ENCODE data around the gene CLHC1.
A peak's percentile ranks its signal among the peaks of the same experiment; 100 is the strongest.
"Not testable (repeated sequence)": the region's sequence is repeated elsewhere in the genome, so short reads cannot be mapped to it uniquely, and the experiment has no call there.

The CLHC1 gene

DNA sequence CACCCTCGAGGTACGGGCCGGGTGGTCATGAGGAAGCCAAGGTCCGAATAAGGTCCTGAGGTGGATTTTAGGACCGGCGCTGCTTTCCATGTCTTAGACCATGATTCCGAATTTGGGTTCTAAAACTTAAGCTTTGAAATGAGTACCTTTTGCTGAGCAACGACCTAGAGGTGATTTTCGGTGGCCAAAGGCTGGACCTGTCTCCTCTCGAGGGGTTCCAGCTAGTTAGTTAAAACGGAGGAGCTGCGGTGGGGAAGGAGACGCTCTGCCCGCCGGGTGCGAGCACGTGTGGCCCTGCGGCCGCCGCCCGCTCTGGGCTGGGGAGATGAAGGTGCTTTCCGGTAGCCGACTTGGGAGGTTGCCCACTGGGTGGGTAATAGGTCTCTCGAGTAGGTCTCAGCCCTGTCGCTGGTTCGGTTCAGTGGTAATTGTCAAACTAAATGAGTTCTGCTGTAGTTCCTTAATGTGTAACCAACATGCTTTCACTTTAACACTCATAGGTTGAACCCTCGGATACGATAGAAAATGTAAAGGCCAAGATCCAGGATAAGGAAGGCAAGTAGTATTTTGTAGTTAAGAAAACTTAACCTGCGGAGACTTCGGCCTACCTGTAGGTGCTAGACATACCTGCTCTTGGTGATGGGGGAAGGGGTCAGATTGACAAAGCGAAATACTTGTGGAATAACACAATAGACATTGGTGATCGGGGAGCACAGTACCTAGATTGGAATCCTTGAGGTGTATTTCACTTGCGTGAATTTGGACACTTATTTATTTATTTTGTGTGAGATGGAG lies 967 bp upstream of the CLHC1 start:
- peak; percentile 9 to 28 for DNase-seq (ENCODE audit: low read depth in 2 of 2)

DNA sequence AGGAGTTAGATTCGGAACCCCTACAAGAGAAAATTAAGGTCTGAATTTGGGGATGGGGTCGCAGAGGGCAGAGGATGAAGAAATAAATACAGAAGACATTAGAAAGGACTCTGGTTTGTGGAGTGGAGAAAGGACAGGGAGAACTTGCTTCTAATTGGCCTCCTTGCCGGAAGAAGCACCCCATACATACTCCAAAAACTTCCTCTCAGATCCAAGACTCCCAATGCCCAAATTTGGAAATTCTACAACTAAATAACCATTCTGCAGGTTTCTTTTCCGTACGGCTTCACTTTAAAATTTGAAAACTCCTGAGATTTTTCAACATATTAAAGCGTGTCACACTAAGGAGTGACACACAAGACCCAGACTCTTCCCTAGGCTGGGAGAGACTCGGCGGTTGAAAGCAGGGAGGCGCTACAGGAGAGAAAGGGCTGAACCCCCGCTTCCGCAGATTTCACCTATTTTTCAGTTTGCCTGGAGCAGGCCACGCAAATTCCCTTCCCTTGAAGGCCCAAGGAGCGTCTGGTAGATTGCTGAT lies 478 bp downstream of the CLHC1 start:
- DNase-seq (ENCODE audit: low read depth in 2 of 2): no peak

DNA sequence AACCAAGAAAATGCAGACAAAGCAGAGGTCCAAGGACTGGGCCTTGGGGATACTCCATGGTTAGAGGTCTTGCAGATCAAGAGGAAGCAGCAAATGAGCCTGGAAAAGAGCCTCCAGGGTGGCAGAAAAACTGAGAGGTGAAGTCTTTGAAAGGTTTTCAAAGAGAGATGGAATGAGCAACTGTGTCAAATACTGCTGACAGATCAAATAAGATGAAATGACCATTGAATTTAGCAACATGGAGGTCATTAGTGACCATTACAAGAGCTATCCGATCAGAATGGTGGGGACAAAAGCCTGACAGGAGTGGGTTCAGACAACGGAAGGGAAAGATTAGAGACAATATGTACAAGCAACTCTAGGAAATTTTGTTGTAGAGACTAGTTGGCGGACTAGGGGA lies 1.5 kb downstream of the CLHC1 start:
- no peak for DNase-seq (ENCODE audit: low read depth in 2 of 2)

DNA sequence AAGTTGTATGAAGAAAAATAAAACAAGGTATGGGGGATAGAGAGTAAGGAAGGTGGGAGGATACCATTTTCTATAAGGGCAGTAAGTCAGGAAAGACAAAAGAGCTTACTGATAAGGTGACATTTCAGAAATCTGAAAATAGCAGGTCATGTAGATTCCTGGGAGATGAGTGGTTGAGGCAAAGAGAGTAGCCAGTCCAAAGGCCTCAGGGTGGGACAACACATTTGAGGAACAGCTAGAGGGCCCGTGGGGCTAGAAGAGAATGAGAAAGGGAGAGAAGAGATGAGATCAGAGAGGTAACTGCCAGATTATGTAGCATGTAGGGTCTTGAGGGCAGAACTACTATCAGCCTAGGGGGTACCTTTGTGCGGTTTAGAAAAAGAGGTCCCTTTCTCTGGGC lies 2.9 kb downstream of the CLHC1 start:
- no peak for DNase-seq (ENCODE audit: low read depth in 2 of 2)

DNA sequence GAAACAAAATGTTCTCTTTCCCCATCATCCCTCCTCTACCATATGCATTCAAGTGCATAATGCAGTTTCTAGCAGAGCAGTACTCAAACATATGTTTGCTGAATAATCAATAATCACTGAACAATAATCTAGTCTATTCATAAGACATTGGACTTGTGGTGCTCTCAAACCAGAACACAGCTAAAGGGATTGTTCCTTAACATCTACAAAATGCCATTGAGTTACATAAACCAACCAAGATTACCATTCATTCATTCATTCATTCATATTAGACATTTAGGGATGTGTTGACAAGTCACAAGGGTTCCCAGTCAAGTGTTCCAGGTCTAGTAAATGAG lies 3.9 kb downstream of the CLHC1 start:
- DNase-seq (ENCODE audit: low read depth in 2 of 2): no peak

DNA sequence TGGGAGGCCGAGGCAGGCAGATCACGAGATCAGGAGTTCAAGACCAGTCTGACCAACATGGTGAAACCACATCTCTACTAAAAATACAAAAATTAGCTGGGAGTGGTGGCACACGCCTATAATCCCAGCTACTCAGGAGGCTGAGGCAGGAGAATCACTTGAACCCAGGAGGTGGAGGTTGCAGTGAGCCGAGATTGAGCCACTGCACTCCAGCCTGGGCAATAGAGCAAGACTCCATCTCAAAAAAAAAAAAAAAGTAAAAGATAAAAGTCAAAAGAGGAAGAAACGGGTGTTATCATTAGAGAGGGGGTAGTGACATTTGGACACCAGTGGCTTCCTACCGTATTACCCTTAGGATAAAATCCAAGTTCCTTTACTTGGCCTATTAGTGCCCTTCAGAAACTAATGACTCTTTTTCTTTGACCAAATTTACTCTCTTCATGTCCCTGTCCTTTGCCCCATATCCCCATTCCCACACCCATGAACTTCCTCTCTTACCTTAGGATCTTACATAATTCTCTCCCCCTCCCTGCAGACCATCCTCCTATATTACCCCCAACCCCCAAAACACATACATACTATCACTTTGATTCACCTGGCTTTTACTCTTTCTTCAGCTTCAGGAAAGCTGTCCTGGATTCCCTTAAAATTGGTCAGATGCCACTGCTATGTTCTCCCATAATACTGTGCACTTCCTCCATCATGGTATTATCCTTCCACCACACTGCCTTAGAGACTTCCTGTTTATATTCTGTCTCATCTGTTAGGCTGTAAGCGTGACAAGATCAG lies 4.5 kb downstream of the CLHC1 start:
- not testable (repeated sequence) for DNase-seq (ENCODE audit: low read depth in 2 of 2)

DNA sequence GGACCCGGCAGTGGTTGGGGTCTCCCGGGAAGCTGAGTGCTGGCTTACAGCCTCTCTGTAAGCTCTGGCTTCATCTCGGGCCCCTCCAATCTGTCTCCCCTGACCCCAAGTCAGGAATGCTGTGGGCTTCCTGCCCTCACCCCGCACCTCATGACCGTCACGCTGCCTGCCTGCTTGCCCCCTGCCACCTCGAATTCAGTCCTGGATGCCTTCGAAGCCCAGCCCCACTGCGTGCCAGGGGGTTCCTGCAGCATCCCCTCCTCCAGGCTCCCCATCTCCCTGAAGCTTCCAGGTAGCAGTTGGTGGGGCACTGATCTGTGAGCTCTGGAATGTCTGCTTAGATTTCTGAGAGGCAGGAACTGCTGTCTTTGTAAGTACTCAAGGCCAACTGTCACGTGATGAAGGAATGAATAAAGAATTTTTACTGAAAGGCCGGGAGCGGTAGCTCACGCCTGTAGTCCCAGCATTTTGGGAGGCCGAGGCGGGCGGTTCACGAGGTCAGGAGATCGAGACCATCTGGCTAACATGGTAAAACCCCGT lies 6.5 kb downstream of the CLHC1 start:
- no peak for DNase-seq (ENCODE audit: low read depth in 2 of 2)

DNA sequence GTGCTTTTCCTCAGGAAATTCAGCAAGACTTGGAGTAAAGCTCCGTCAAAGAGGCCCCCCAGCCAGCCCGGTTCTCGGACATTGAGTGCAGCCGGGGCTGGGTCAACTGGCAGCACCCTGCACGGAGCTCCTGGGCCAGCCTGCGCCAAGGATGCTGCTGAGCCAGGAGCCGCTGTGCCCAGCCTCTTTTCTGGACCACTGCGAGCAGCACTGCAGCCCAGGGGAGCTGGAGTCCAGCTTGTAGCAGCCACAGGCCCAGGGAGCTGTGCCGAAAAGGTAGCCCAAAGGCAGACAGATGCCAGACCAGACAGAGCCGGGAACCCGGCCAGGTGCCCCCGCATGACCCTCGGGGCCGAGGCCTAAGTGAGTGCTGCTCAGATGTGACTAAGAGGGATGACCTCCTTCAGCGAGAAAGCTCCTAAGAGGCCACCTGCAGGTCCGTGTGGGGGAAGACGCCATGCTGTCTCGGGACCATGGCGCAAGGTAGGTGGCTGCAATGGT lies 7.3 kb downstream of the CLHC1 start:
- DNase-seq (ENCODE audit: low read depth in 2 of 2): no peak

DNA sequence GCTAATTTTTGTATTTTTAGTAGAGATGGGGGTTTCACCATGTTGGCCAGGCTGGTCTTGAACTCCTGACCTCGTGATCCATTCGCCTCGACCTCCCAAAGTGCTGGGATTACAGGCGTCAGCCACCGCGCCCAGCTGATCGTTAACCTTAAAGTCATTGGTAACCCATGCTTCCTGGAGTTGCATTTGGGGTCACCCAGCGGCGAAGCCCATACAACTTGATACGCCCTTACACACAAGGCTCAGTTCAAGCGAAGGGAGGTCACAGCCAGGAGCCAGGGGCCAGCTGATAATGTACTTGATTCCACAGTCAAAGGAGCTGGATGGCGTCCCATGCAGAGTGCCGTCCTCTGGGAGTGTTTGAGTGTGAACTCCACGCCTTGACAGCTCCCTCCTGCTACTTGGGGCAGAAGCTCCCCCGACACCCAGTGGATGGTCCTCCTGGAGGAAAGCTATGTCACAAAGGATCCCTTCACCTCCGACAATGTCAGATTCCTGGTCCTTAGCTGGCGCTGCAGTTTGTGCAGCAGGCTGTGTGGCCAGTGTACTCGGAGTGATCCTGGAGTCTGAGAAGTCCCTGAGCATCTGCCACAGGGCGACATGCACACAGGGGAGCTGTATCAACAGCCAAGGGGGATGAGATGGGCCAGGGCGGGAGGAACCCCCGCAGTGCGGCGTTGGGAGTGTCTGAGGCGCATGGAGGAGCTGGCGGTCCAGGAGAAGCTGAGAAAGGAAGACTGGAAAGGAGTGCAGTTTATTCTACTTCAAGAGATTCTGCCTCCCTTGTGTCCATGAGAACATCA lies 7.9 kb downstream of the CLHC1 start:
- DNase-seq (ENCODE audit: low read depth in 2 of 2): no peak

DNA sequence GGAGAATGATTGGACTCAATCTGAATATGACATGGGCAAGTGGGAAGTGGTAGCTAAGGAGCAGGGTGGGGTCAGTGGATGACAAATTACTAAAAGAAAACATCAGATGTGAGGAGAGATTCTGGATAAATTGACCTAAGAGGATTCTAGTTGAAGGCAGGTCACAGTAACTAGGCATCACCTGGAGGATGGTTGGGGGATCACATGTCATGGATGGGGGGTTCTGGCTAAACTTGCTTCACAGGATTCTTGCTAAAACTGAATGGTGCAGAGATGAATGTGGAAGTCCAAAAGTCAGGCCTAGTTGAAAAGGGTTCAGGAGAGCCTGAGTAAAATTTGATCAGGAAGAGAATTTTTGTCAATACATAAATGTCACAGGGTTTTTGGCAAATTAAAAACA lies 18.3 kb downstream of the CLHC1 start:
- DNase-seq (ENCODE audit: low read depth in 2 of 2): no peak

DNA sequence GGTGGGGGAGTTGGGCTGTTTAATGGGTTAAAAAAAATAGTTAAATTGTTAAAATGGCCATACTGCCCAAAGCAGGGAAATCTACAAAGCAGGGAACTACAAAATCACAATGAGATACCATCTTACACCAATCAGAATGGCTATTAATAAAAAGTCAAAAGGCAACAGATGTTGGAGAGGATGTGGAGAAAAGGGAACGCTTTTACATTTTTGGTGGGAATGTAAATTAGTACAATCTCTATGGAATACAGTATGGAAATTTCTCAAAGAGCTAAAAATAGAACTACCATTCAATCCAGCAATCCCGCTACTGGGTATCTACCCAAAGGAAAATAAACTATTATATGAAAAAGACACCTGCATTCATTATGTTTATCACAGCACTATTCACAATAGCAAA lies 27.1 kb downstream of the CLHC1 start:
- DNase-seq (ENCODE audit: low read depth in 2 of 2): no peak

DNA sequence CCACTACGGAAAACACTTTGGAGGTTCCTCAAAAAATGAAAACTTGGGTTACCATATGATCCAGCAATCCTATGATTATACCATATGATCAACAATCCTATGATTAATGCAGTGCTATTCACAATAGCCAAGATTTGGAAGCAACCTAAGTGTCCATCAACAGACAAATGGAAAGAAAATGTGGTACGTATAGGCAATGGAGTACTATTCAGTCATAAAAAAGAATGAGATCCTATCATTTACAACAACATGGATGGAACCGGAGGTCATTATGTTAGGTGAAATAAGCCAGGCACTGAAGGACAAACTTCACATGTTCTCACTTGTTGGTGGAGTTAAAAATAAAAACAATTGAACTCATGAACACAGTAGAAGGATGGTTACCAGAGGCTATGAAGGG lies 27.6 kb downstream of the CLHC1 start:
- DNase-seq (ENCODE audit: low read depth in 2 of 2): no peak

DNA sequence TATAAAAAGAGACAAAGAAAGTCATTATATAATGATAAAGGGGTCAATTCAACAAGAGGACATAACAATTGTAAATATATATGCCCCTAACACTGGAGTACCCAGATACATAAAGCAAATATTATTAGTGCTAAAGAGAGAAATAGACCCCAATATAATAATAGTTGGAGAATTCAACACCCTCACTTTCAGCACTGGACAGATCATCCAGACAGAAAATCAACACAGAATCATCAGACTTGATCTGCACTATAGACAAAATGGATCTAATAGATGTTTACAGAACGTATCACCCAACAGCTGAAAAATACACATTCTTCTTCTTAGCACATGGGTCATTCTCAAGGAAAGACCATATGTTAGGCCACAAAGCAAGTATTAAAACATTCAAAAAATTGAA lies 31.7 kb downstream of the CLHC1 start:
- DNase-seq (ENCODE audit: low read depth in 2 of 2): no peak

DNA sequence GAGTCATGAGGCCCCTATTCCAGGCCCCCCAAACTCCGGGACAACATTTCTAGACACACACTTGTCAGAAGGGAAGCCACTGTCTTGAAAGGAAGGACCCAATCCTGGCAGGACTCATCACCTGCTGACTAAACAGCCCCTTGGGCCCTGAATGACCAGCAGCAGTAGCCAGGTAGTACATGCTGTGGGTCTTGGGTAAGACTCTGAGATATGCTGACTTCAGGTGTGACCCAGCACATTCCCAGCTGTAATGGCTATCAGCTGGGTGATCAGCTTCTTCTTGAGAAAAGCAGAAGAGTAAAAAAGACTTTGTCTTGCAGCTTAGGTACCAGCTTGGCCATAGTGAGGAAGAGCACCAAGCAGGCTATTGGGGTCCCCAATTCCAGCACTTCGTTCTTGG lies 35.6 kb downstream of the CLHC1 start:
- no peak for DNase-seq (ENCODE audit: low read depth in 2 of 2)

DNA sequence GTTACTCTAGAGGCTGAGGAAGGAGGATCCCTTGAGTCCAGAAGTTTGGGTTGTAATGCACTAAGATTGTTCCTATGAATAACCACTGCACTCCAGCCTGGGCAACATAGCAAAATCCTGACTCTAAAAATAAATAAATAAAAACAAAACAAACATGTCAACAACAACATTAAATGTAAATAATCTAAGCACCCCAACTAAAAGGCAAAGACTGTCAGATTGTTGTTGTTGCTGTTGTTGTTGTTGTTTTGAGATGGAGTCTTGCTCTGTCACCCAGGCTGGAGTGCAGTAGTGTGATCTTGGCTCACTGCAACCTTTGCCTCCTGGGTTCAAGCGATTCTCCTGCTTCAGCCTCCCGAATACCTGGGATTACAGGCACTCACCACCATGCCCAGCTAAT lies 40.2 kb downstream of the CLHC1 start:
- not testable (repeated sequence) for DNase-seq (ENCODE audit: low read depth in 2 of 2)

DNA sequence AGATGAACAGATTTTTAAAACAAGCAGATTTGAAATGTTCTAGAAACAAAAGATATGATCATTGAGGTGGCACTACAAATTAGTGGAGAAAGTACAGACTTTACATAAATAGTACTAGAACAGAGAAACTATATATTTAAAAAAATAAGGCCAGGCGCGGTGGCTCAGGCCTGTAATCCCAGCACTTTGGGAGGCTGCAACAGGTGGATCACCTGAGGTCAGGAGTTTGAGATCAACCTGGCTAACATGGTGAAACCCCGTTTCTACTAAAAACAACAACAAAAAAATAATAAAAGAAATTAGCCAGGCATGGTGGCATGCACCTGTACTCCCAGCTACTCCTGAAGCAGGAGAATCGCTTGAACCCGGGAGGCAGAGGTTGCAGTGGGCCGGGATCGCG lies 45.3 kb downstream of the CLHC1 start:
- DNase-seq (ENCODE audit: low read depth in 2 of 2): not testable (repeated sequence)

DNA sequence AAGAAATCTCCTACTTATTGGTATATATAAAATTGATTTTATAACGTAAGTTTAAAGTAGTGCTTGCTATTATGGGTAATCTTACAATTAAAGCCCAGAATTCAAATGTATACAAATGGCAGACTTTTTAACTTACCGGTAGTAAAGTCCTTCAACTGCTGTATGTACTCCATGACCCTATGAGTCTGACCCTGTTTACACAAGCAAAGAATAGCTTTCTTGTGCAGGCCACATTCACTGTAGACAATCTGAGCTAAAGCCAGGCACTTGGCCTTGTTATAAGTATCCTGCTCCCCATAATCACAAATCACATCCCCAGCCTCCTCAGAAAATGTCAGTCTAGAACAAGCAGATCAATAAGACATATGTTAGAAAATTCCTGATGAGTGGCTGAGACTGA lies 51.7 kb downstream of the CLHC1 start:
- no peak for DNase-seq (ENCODE audit: low read depth in 2 of 2)

DNA sequence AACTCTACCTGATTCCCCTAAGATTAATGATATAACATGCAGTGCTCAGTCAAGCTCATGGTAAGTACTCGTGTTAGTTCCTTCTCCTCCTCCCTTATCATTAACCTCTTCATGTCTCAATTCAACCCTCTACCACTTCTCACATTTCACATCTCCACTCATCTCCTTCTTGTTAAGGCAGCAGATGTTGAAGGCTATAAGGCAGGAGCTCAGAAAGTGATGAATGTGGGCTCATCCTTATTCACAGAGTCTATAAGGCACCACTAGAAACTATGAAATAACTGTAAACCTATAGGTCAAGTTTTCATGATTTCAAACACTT lies 56.0 kb downstream of the CLHC1 start:
- DNase-seq (ENCODE audit: low read depth in 2 of 2): no peak

DNA sequence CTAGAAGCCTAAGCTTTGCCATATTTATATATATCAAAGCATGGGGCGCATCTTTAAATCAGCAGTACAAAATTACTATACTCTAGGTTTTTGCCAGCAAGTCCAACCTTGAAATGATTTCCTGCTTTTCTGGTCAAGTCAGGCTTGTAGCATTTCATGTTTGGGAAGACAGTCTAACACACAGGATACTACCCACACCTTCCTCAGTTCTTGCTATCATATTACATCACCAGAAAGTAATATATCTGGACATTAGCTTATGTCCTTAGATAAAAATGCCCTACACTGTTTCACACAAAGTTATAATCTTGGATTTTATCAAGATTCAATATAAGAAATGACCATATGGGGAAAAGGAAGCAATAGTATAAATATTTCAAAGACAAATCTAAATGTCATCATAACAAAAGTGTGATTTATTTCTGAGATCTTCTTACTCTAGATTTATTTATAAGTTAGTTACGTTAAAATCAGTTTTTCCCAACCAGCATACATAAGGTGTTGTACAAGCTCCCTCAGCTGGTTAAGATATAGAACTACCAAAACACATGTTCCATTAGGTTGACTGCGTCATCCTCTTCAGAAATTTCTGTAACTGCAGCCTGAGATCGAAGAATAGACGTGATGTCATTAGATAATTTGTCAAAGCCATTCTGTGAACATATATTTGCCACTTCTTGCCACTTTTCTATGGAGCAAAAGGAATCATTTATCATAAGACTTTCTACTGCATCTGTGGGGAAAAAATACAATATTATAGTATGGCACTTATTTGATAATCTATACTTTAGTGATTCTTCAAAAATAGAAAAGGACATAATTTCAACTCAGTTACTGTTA lies 56.6 kb downstream of the CLHC1 start:
- DNase-seq (ENCODE audit: low read depth in 2 of 2): no peak

DNA sequence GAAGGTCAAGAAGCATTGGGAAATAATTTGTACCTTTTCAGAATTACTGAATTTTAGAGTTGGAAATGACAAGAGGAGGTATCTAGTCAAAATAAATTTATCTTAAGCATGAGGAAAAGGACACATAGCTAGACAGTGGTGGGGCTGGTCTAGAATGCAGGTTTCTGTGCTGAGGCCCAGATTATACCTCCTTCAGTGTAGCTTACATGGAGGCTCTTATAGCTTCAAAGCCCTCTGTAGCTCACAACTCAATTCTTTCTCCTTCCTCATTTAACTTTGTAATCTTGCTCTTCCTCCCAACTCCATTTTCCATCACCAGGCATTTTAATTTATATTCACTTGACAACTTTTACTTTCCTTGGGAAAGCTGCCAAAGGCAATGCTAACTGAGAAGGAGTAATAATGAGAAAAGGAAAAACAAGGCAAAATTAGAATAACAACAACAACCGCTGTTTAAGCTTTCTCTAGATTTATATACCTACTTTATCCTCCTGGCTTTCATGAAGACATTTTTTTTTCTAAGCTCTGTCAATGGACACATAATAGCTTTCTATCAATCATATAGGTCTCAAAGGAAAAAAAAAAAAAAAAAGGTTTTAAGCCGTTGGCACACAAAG lies 58.5 kb downstream of the CLHC1 start:
- no peak for DNase-seq (ENCODE audit: low read depth in 2 of 2)

DNA sequence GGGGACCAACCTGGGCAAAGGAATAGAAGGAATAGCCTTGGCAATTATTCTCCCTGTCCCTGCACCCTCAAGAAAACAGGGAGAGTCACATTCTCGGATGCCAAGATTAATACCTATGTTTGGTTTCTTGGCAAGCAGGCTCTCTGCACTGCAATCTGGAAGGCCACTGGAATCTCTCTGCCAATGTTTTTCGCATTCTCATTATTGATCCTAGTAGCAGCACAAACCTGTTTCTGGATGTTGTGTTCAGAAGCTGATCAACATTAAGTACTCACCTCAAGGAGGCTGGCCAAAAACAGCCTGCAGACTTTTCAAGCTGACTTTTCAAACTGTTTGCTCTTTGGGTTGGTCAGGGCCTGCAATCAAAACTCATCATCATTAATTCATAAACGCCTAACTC lies 62.2 kb downstream of the CLHC1 start:
- no peak for DNase-seq (ENCODE audit: low read depth in 2 of 2)
